Gastrocnemius medialis (tissue), 4 donors: ENCODE data around the gene ABHD17A.

Experiments
- POLR2A ChIP-seq, 2 donors: fragments of 450-650 bp; IDR thresholded peaks; one replicate each; pipeline ENCODE4 v1.6.1; 2017; ENCODE audit warnings: antibody characterized with exemption in 2 of 2, mild to moderate bottlenecking in 2 of 2, moderate library complexity in 2 of 2
- TF ChIP-seq, protein P1 (sequence below), 5 experiments: fragments of 450-650 bp in 3 of 5; fragments of 200-600 bp in 2 of 5; sonication (generic) in 2 of 5; IDR thresholded peaks in 4 of 5; conservative IDR thresholded peaks in 1 of 5; 1 replicate in 4 of 5; 2 replicates in 1 of 5; pipeline ENCODE4 v1.5.1; 2016 to 2019; ENCODE audit warnings: antibody characterized with exemption in 5 of 5, mild to moderate bottlenecking in 3 of 5, moderate library complexity in 3 of 5

DNA sequence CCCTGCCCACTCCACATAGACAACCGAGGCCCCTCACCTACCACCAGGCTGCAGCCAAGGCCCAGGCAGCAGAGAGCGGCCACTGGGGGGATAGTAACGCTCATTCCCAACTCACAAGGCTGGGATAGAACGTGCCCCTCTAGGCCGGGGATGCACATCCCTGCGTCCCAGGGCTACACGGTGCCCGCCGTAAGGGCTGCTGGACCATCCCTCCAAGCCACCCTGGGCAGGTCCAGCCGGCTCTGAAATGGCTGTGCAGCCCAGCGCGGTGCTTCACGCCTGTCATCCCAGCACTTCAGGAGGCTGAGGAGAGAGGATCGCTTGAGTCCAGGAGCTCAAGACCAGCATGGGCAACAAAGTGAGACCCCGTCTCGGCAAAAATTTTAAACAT lies 40.2 kb downstream of the ABHD17A start:
- no peak for TF ChIP-seq POLR2A (IDR thresholded peaks at IDR 0.05)
- TF ChIP-seq, protein P1, sequence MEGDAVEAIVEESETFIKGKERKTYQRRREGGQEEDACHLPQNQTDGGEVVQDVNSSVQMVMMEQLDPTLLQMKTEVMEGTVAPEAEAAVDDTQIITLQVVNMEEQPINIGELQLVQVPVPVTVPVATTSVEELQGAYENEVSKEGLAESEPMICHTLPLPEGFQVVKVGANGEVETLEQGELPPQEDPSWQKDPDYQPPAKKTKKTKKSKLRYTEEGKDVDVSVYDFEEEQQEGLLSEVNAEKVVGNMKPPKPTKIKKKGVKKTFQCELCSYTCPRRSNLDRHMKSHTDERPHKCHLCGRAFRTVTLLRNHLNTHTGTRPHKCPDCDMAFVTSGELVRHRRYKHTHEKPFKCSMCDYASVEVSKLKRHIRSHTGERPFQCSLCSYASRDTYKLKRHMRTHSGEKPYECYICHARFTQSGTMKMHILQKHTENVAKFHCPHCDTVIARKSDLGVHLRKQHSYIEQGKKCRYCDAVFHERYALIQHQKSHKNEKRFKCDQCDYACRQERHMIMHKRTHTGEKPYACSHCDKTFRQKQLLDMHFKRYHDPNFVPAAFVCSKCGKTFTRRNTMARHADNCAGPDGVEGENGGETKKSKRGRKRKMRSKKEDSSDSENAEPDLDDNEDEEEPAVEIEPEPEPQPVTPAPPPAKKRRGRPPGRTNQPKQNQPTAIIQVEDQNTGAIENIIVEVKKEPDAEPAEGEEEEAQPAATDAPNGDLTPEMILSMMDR (IDR thresholded peaks at IDR 0.05 in 4 of 5, conservative IDR thresholded peaks at IDR 0.05 in 1 of 5) = no peak
